ENCODE results near the gene KLC3.
"Not testable (repeated sequence)": the region's sequence is repeated elsewhere in the genome, so short reads cannot be mapped to it uniquely, and the experiment has no call there.

DNA sequence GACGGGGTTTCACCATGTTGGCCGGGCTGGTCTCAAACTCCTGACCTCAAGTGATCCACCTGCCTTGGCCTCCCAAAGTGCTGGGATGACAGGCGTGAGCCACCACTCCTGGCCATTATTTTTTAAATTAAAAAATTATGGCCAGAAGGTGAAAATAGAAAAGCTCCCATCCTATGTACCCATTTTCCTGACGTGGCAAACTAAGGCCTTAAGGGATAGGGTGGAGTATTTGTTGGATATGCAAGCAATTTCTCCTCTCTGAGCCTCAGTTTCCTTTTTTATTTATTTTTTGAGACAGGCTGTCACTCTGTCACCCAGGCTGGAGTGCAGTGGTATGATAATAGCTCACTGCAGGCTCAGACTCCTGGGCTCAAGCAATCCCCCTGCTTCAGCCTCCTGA lies 5.7 kb upstream of the KLC3 start:
- TF ChIP-seq, protein P1, sequence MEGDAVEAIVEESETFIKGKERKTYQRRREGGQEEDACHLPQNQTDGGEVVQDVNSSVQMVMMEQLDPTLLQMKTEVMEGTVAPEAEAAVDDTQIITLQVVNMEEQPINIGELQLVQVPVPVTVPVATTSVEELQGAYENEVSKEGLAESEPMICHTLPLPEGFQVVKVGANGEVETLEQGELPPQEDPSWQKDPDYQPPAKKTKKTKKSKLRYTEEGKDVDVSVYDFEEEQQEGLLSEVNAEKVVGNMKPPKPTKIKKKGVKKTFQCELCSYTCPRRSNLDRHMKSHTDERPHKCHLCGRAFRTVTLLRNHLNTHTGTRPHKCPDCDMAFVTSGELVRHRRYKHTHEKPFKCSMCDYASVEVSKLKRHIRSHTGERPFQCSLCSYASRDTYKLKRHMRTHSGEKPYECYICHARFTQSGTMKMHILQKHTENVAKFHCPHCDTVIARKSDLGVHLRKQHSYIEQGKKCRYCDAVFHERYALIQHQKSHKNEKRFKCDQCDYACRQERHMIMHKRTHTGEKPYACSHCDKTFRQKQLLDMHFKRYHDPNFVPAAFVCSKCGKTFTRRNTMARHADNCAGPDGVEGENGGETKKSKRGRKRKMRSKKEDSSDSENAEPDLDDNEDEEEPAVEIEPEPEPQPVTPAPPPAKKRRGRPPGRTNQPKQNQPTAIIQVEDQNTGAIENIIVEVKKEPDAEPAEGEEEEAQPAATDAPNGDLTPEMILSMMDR (IDR thresholded peaks at IDR 0.05; ENCODE audit: borderline replicate concordance, extremely low read depth, low read length, poor library complexity, severe bottlenecking) = not testable (repeated sequence)
- TF ChIP-seq EZH2 (IDR thresholded peaks at IDR 0.05; ENCODE audit: borderline replicate concordance, low read depth, low read length, severe bottlenecking) = not testable (repeated sequence)
